ENCODE data around the gene CRIP1.

CRIP1 gene

GRCh38 chr14:105482486-105483110 is 4.1 kb upstream of the CRIP1 start:
- no peak for DNase-seq

- DNase-seq = no peak
These were observed 3.2 kb upstream of the CRIP1 start for GRCh38 chr14:105483300-105484068.

- DNase-seq = no peak
These were observed 2.4 kb upstream of the CRIP1 start for GRCh38 chr14:105484069-105484996.

- DNase-seq = no peak
These were observed 1.7 kb upstream of the CRIP1 start for GRCh38 chr14:105484997-105485393.

- DNase-seq = no peak
These were observed 935 bp upstream of the CRIP1 start for GRCh38 chr14:105485739-105486162.

GRCh38 chr14:105486974-105487448 is 325 bp downstream of the CRIP1 start:
- DNase-seq = no peak

GRCh38 chr14:105487449-105487985 is 831 bp downstream of the CRIP1 start:
- DNase-seq = no peak

GRCh38 chr14:105487986-105488777 is 1.5 kb downstream of the CRIP1 start:
- DNase-seq = no peak

- DNase-seq = no peak
These were observed 2.3 kb downstream of the CRIP1 start for GRCh38 chr14:105488781-105489541.

- DNase-seq = peak; percentile 64
These were observed 3.0 kb downstream of the CRIP1 start for GRCh38 chr14:105489542-105490266.

GRCh38 chr14:105490267-105490571 is 3.5 kb downstream of the CRIP1 start:
- no peak for DNase-seq

GRCh38 chr14:105490572-105491365 is 4.1 kb downstream of the CRIP1 start, which contains the start of gene TEDC1:
Gene TEDC1, plus strand, starts transcription at chr14:105491246. Its CDS starts 130 bp downstream, at chr14:105491376.
- peak; percentile 100 for DNase-seq

GRCh38 chr14:105491366-105491973 is 4.8 kb downstream of the CRIP1 start:
- DNase-seq = no peak

GRCh38 chr14:105492031-105492970 is 5.6 kb downstream of the CRIP1 start:
- no peak for DNase-seq

- no peak for DNase-seq
These were observed 6.5 kb downstream of the CRIP1 start for GRCh38 chr14:105492971-105493871.

GRCh38 chr14:105493921-105494605 is 7.4 kb downstream of the CRIP1 start:
- DNase-seq = no peak

GRCh38 chr14:105494606-105494929 is 7.9 kb downstream of the CRIP1 start:
- no peak for DNase-seq

All from amniotic stem cell (primary cell).